ENCODE results near the gene VSTM4. TPM values are rescaled to one million over a fixed set of nuclear protein-coding genes. Genes with fewer than 3 reads are reported as not detected.

VSTM4 gene
- total RNA-seq, 2 experiments from 2014 or later: not detected

- no TSS peak for BruUV-seq (replicated peaks)
- no peaks in the 10 kb centered on the region for H3K79me2 ChIP-seq (ENCODE audit: insufficient read depth, low read depth, low read length)
- ChIA-PET POLR2A (no interaction called here), CTCF (ENCODE audit: unreplicated experiment) (no interaction called here)
- intact Hi-C loops (cut with micrococcal nuclease; ENCODE audit: unreplicated experiment): no loop called here
- no peaks in the 10 kb centered on the region for H4K20me1 ChIP-seq (ENCODE audit: insufficient read depth, low read length)
- no peaks in the 10 kb centered on the region for H3K9me2 ChIP-seq (ENCODE audit: insufficient read depth, low read length)
- no peak for TF ChIP-seq CTCF (conservative IDR thresholded peaks at IDR 0.05; ENCODE audit: low read length)
- no peak overlapping the region for H3K4me3 ChIP-seq (ENCODE audit: low read depth, low read length, poor library complexity, severe bottlenecking)
- H3K27ac ChIP-seq (ENCODE audit: low read depth, low read length, poor library complexity, severe bottlenecking): no peak overlapping the region
- H3K4me2 ChIP-seq (ENCODE audit: low read length): no peak overlapping the region
- no peak overlapping the region for H2AFZ ChIP-seq (ENCODE audit: low read length)
- H3K9me3 ChIP-seq (ENCODE audit: low read length): peaks cover 6% of the 10 kb centered on the region; the same call in 1 of the 2 replicates
- no peak for DNase-seq (ENCODE audit: low spot score)
- peaks cover 33% of the 10 kb centered on the region for H3K4me1 ChIP-seq (ENCODE audit: insufficient read depth, low read length, poor library complexity, severe bottlenecking)
- peaks cover 4% of the 10 kb centered on the region; the same call in 1 of the 2 replicates for H3K36me3 ChIP-seq (ENCODE audit: insufficient read depth, low read length)
Measured at GRCh38 chr10:49131507-49132361, 16.4 kb upstream of the VSTM4 start.

DNA sequence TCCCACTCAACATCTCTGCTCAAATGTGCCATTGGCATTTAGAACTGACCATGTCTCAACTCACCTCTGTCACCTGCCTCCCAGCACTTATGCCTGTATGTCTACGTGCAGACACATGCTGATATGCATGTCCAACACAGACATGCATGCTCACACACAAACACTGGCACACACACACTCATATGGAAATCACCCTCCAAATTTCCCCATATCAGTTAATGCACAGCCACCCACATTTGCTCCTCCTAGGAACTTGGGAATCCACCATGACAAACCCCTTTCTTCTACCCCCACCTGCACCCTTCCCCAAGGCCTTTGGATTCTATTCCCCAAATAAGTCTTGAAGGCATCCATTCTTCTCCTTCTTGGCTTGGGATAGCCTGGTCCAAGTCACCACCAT, 14.1 kb upstream of the VSTM4 start:
- no peaks in the 10 kb centered on the region for H3K9me2 ChIP-seq (ENCODE audit: insufficient read depth, low read length)
- H3K4me3 ChIP-seq (ENCODE audit: low read depth, low read length, poor library complexity, severe bottlenecking): no peak overlapping the region
- H3K4me2 ChIP-seq (ENCODE audit: low read length): no peak overlapping the region
- no peak for DNase-seq (ENCODE audit: low spot score)
- TF ChIP-seq CTCF (conservative IDR thresholded peaks at IDR 0.05; ENCODE audit: low read length): no peak
- TF ChIP-seq EZH2phosphoT487 (IDR thresholded peaks at IDR 0.05; ENCODE audit: borderline replicate concordance, low read depth, low read length): no peak
- H3K9me3 ChIP-seq (ENCODE audit: low read length): no peaks in the 10 kb centered on the region
- intact Hi-C loops (cut with micrococcal nuclease; ENCODE audit: unreplicated experiment): no loop called here
- no TSS peak for BruUV-seq (replicated peaks)
- H3K4me1 ChIP-seq (ENCODE audit: insufficient read depth, low read length, poor library complexity, severe bottlenecking): peaks cover 10% of the 10 kb centered on the region
- H4K20me1 ChIP-seq (ENCODE audit: insufficient read depth, low read length): no peaks in the 10 kb centered on the region
- no peak overlapping the region for H2AFZ ChIP-seq (ENCODE audit: low read length)
- no peaks in the 10 kb centered on the region for H3K36me3 ChIP-seq (ENCODE audit: insufficient read depth, low read length)
- ChIA-PET CTCF (ENCODE audit: unreplicated experiment) (no interaction called here), POLR2A (no interaction called here)
- no peaks in the 10 kb centered on the region for H3K79me2 ChIP-seq (ENCODE audit: insufficient read depth, low read depth, low read length)
- no peak overlapping the region for H3K27ac ChIP-seq (ENCODE audit: low read depth, low read length, poor library complexity, severe bottlenecking)

DNA sequence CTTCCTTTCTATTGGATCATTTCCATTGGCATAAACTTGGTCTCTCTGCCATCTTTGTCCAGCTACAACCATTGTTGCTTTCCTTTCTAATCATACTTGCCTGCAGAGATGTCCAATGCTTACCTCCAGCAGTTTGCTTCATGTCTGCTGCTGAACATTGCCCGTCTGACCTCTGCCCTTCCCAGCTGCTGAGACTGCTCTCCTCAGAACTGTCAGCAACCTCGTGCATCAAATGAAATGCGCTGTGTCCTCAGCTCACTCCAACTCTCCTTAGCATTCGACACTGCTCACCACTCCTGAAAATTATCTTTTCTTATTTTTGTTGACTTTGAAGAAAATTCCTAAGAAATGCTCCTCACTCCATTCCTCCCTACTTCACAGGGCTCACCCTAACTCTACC, 13.5 kb upstream of the VSTM4 start:
- no peak for DNase-seq (ENCODE audit: low spot score)
- Histone ChIP-seq H4K20me1 (ENCODE audit: insufficient read depth, low read length) (no peaks in the 10 kb centered on the region), H3K79me2 (ENCODE audit: insufficient read depth, low read depth, low read length) (no peaks in the 10 kb centered on the region), H3K27ac (ENCODE audit: low read depth, low read length, poor library complexity, severe bottlenecking) (no peak overlapping the region), H3K9me3 (ENCODE audit: low read length) (no peaks in the 10 kb centered on the region), H3K4me1 (ENCODE audit: insufficient read depth, low read length, poor library complexity, severe bottlenecking) (peaks cover 5% of the 10 kb centered on the region), H3K4me3 (ENCODE audit: low read depth, low read length, poor library complexity, severe bottlenecking) (no peak overlapping the region), H3K4me2 (ENCODE audit: low read length) (no peak overlapping the region), H3K36me3 (ENCODE audit: insufficient read depth, low read length) (no peaks in the 10 kb centered on the region), H2AFZ (ENCODE audit: low read length) (no peak overlapping the region), H3K9me2 (ENCODE audit: insufficient read depth, low read length) (no peaks in the 10 kb centered on the region)
- TF ChIP-seq CTCF (conservative IDR thresholded peaks at IDR 0.05; ENCODE audit: low read length): no peak
- TF ChIP-seq EZH2phosphoT487 (IDR thresholded peaks at IDR 0.05; ENCODE audit: borderline replicate concordance, low read depth, low read length): no peak
- no TSS peak for BruUV-seq (replicated peaks)
- intact Hi-C loops (cut with micrococcal nuclease; ENCODE audit: unreplicated experiment): no loop called here
- ChIA-PET POLR2A (interaction anchor here (0.8 to 1.0 kb wide), 2 partner anchors 16 to 77 kb away, joined by 4 read pairs; no protein-coding TSS in a partner anchor), CTCF (ENCODE audit: unreplicated experiment) (no interaction called here)
